ENCODE data around the gene DNM3.

The DNM3 gene

GRCh38 chr1:171972846-171973245 lies 131.5 kb downstream of the DNM3 start:
- H3K79me2 ChIP-seq (ENCODE audit: control insufficient read depth, low read length), result no peaks in the 10 kb centered on the region
- H4K20me1 ChIP-seq (ENCODE audit: control insufficient read depth, insufficient read depth, low read depth, low read length), result no peaks in the 10 kb centered on the region
- no peak overlapping the region for H3K4me3 ChIP-seq (ENCODE audit: low read length)
- TF ChIP-seq, protein P1, sequence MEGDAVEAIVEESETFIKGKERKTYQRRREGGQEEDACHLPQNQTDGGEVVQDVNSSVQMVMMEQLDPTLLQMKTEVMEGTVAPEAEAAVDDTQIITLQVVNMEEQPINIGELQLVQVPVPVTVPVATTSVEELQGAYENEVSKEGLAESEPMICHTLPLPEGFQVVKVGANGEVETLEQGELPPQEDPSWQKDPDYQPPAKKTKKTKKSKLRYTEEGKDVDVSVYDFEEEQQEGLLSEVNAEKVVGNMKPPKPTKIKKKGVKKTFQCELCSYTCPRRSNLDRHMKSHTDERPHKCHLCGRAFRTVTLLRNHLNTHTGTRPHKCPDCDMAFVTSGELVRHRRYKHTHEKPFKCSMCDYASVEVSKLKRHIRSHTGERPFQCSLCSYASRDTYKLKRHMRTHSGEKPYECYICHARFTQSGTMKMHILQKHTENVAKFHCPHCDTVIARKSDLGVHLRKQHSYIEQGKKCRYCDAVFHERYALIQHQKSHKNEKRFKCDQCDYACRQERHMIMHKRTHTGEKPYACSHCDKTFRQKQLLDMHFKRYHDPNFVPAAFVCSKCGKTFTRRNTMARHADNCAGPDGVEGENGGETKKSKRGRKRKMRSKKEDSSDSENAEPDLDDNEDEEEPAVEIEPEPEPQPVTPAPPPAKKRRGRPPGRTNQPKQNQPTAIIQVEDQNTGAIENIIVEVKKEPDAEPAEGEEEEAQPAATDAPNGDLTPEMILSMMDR (IDR thresholded peaks at IDR 0.05; ENCODE audit: low read depth, low read length, poor library complexity, severe bottlenecking), result no peak
- no peak for TF ChIP-seq EZH2phosphoT487 (IDR thresholded peaks at IDR 0.05; ENCODE audit: borderline replicate concordance, low read length)
- H3K27me3 ChIP-seq (ENCODE audit: control insufficient read depth, low read length), result no peaks in the 10 kb centered on the region
- H3K27ac ChIP-seq (ENCODE audit: low read depth, low read length), result no peak overlapping the region
- no peaks in the 10 kb centered on the region for H3K36me3 ChIP-seq (ENCODE audit: control insufficient read depth, low read length)
- H3K9me2 ChIP-seq (replicated peaks; ENCODE audit: control insufficient read depth, low read length), result no peaks in the 10 kb centered on the region
- H3K4me2 ChIP-seq (ENCODE audit: low read length), result no peak overlapping the region
- H3K4me1 ChIP-seq (ENCODE audit: control insufficient read depth, low read length), result no peaks in the 10 kb centered on the region
- H3F3A ChIP-seq (ENCODE audit: control insufficient read depth, insufficient read depth), result no peaks in the 10 kb centered on the region
- H3K9me3 ChIP-seq (ENCODE audit: control insufficient read depth, insufficient read depth, low read length), result no peaks in the 10 kb centered on the region

DNA sequence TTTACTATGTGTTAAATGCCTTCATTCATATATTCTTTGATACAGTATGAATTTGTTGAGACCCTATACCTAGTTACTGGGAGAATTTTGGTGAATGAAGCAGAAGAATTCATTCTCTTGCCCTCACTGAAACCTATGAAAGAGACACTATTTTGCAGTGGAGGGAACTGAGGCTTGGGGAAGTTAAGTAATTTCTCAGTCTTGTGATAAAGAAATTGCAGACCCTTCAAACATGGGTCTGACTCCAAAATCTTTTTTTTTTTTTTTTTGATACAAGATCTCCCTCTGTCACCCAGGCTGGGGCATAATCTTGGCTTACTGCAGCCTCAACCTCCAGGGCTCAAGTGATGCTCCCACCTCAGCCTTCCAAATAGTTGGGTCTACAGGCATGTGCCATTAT lies 132.1 kb downstream of the DNM3 start:
- no peak overlapping the region for H3K27ac ChIP-seq (ENCODE audit: low read depth, low read length)
- H3K4me1 ChIP-seq (ENCODE audit: control insufficient read depth, low read length), result no peaks in the 10 kb centered on the region
- H3K79me2 ChIP-seq (ENCODE audit: control insufficient read depth, low read length), result no peaks in the 10 kb centered on the region
- no peaks in the 10 kb centered on the region for H3K9me2 ChIP-seq (replicated peaks; ENCODE audit: control insufficient read depth, low read length)
- no peak overlapping the region for H3K4me3 ChIP-seq (ENCODE audit: low read length)
- no peak overlapping the region for H3K4me2 ChIP-seq (ENCODE audit: low read length)
- TF ChIP-seq EZH2phosphoT487 (IDR thresholded peaks at IDR 0.05; ENCODE audit: borderline replicate concordance, low read length), result no peak
- TF ChIP-seq, protein P1 (IDR thresholded peaks at IDR 0.05; ENCODE audit: low read depth, low read length, poor library complexity, severe bottlenecking), result no peak
- no peaks in the 10 kb centered on the region for H3K9me3 ChIP-seq (ENCODE audit: control insufficient read depth, insufficient read depth, low read length)
- H3K27me3 ChIP-seq (ENCODE audit: control insufficient read depth, low read length), result no peaks in the 10 kb centered on the region
- H4K20me1 ChIP-seq (ENCODE audit: control insufficient read depth, insufficient read depth, low read depth, low read length), result no peaks in the 10 kb centered on the region
- no peaks in the 10 kb centered on the region for H3K36me3 ChIP-seq (ENCODE audit: control insufficient read depth, low read length)
- no peaks in the 10 kb centered on the region for H3F3A ChIP-seq (ENCODE audit: control insufficient read depth, insufficient read depth)

DNA sequence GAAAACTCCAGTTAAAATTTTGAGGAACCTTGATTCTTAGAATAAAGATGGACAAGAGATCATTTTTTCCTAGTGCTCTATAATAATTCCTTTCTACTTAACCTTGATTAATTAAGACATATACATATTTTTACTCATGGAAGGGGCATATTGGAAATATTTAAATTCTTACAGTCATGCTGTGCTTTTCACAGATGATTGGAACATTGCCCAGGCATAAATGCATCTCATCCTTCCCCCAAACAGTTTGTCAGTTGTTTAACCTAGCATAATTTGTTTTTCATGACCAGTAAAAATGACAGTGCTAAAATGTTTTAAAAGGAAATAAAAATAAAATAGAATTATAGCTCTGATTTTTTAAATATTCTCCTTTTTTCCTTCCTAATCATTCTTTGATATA lies 140.0 kb downstream of the DNM3 start:
- Histone ChIP-seq H3F3A (ENCODE audit: control insufficient read depth, insufficient read depth) (no peaks in the 10 kb centered on the region), H3K27me3 (ENCODE audit: control insufficient read depth, low read length) (peaks cover 10% of the 10 kb centered on the region), H3K9me3 (ENCODE audit: control insufficient read depth, insufficient read depth, low read length) (no peaks in the 10 kb centered on the region), H3K4me2 (ENCODE audit: low read length) (no peak overlapping the region), H3K4me3 (ENCODE audit: low read length) (no peak overlapping the region), H4K20me1 (ENCODE audit: control insufficient read depth, insufficient read depth, low read depth, low read length) (no peaks in the 10 kb centered on the region), H3K79me2 (ENCODE audit: control insufficient read depth, low read length) (no peaks in the 10 kb centered on the region), H3K36me3 (ENCODE audit: control insufficient read depth, low read length) (no peaks in the 10 kb centered on the region), H3K4me1 (ENCODE audit: control insufficient read depth, low read length) (no peaks in the 10 kb centered on the region), H3K27ac (ENCODE audit: low read depth, low read length) (no peak overlapping the region), H3K9me2 (replicated peaks; ENCODE audit: control insufficient read depth, low read length) (no peaks in the 10 kb centered on the region)
- no peak for TF ChIP-seq EZH2phosphoT487 (IDR thresholded peaks at IDR 0.05; ENCODE audit: borderline replicate concordance, low read length)
- TF ChIP-seq, protein P1 (IDR thresholded peaks at IDR 0.05; ENCODE audit: low read depth, low read length, poor library complexity, severe bottlenecking), result no peak

GRCh38 chr1:171983584-171983983 lies 142.3 kb downstream of the DNM3 start:
- Histone ChIP-seq H3K27me3 (ENCODE audit: control insufficient read depth, low read length) (peaks cover 10% of the 10 kb centered on the region), H3K4me3 (ENCODE audit: low read length) (no peak overlapping the region)
- no peak for TF ChIP-seq EZH2phosphoT487 (IDR thresholded peaks at IDR 0.05; ENCODE audit: borderline replicate concordance, low read length)
- TF ChIP-seq, protein P1 (IDR thresholded peaks at IDR 0.05; ENCODE audit: low read depth, low read length, poor library complexity, severe bottlenecking), result peak; percentile 28

More at GRCh38 chr1:171983584-171983983, 142.3 kb downstream of the DNM3 start:
- H4K20me1 ChIP-seq (ENCODE audit: control insufficient read depth, insufficient read depth, low read depth, low read length), result no peaks in the 10 kb centered on the region
- no peaks in the 10 kb centered on the region for H3K9me2 ChIP-seq (replicated peaks; ENCODE audit: control insufficient read depth, low read length)
- no peaks in the 10 kb centered on the region for H3K79me2 ChIP-seq (ENCODE audit: control insufficient read depth, low read length)
- H3K36me3 ChIP-seq (ENCODE audit: control insufficient read depth, low read length), result no peaks in the 10 kb centered on the region
- H3F3A ChIP-seq (ENCODE audit: control insufficient read depth, insufficient read depth), result no peaks in the 10 kb centered on the region
- H3K27ac ChIP-seq (ENCODE audit: low read depth, low read length), result no peak overlapping the region
- H3K4me2 ChIP-seq (ENCODE audit: low read length), result no peak overlapping the region
- H3K9me3 ChIP-seq (ENCODE audit: control insufficient read depth, insufficient read depth, low read length), result no peaks in the 10 kb centered on the region
- no peaks in the 10 kb centered on the region for H3K4me1 ChIP-seq (ENCODE audit: control insufficient read depth, low read length)

Measured in DOHH2 (cell line).